HG03280 (cell line): ENCODE data around the gene LCOR.

Source experiments
- ATAC-seq: cut with Tn5 transposase; IDR thresholded peaks from one replicate; pipeline ENCODE4 v1.9.1; 2021; ENCODE audit warnings: mild to moderate bottlenecking, moderate library complexity; ENCODE audit not compliant: unreplicated experiment

LCOR gene

GRCh38 chr10:96984541-96985131 lies 152.5 kb downstream of the LCOR start:
- no peak for ATAC-seq

GRCh38 chr10:96986200-96986856 lies 154.2 kb downstream of the LCOR start:
- ATAC-seq = no peak

- ATAC-seq = no peak
Measured at GRCh38 chr10:96987141-96987841, 155.2 kb downstream of the LCOR start.

- no peak for ATAC-seq
Measured at GRCh38 chr10:96987842-96988175, 155.7 kb downstream of the LCOR start.

GRCh38 chr10:96988426-96988825 lies 156.3 kb downstream of the LCOR start:
- ATAC-seq = no peak

GRCh38 chr10:96991313-96991841 lies 159.3 kb downstream of the LCOR start:
- ATAC-seq = peak; percentile 61

- ATAC-seq = peak; percentile 58
Measured at GRCh38 chr10:96992721-96993120, 160.6 kb downstream of the LCOR start.

- ATAC-seq = no peak
Measured at GRCh38 chr10:96995851-96996250, 163.8 kb downstream of the LCOR start.

- no peak for ATAC-seq
Measured at GRCh38 chr10:96996275-96996965, 164.3 kb downstream of the LCOR start.

GRCh38 chr10:96998329-96998888 lies 166.3 kb downstream of the LCOR start:
- no peak for ATAC-seq

GRCh38 chr10:96999337-96999736 lies 167.2 kb downstream of the LCOR start:
- ATAC-seq = no peak

- ATAC-seq = no peak
Measured at GRCh38 chr10:96999987-97000386, 167.9 kb downstream of the LCOR start.

GRCh38 chr10:97000487-97001182 lies 168.5 kb downstream of the LCOR start:
- no peak for ATAC-seq

- no peak for ATAC-seq
Measured at GRCh38 chr10:97001183-97001991, 169.3 kb downstream of the LCOR start.

- ATAC-seq = no peak
Measured at GRCh38 chr10:97002670-97003069, 170.6 kb downstream of the LCOR start.

GRCh38 chr10:97003151-97003803 lies 171.2 kb downstream of the LCOR start:
- no peak for ATAC-seq

- no peak for ATAC-seq
Measured at GRCh38 chr10:97003804-97004201, 171.7 kb downstream of the LCOR start.

GRCh38 chr10:97004591-97004990 lies 172.5 kb downstream of the LCOR start:
- ATAC-seq = no peak

GRCh38 chr10:97005349-97005748 lies 173.3 kb downstream of the LCOR start:
- no peak for ATAC-seq
